ENCODE results near the gene LRIT3.

The LRIT3 gene

GRCh38 chr4:109912706-109913595 lies 65.0 kb downstream of the LRIT3 start, which contains the start of gene EGF:
Gene EGF (plus strand): TSS chr4:109912883. CDS start chr4:109913336, 453 bp downstream.
- DNase-seq: peak; percentile 64

GRCh38 chr4:109913596-109914241 lies 65.8 kb downstream of the LRIT3 start:
- no peak for DNase-seq

- no peak for DNase-seq
Measured at GRCh38 chr4:109914322-109914721, 66.4 kb downstream of the LRIT3 start.

- no peak for DNase-seq
Measured at GRCh38 chr4:109915385-109916026, 67.6 kb downstream of the LRIT3 start.

DNA sequence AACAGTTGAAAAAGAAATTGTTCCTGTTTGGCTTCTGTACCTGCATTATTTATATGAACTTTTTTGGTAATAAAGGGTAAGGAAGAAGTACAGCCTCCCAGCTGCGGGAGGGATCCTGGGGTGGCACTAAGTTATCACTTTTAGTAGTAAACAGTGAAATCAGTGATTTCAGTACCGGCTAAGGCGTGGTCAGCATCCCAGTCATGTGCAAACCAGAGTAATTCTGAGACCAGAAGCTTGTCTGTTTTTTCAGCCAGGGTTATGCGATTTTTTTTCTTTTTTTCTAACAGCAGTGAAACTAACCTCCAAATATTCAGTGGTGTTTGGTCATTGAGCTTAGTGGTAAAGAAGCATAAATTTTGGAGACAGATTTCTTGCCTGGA lies 68.1 kb downstream of the LRIT3 start:
- no peak for DNase-seq

DNA sequence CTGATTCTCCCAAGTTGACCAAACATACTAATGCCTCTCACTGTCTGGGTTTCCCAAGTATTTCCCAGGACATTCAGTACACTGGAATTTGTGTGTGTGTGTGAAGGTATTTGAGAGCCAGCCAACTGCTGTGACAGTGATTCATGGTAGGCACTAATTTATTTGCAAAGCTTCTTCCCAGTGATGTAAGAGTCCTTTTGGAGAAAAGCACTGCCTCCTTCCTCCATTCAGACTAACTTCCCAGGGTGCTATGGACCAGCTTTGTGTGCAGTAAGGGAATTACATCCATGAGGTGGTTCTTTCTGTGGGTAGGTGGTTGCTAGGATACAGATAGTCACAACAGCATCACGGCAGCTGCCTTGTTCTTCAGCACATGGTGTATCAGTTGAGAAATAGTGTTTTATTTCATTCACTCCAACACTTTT lies 73.5 kb downstream of the LRIT3 start:
- peak; percentile 96 for DNase-seq

Data from fibroblast of skin of right biceps (primary cell).